OCI-LY1 (cell line): ENCODE results near the gene KCTD5.

ENCODE experiments used
- H2AFZ ChIP-seq: fragments of 200-600 bp; sonication (generic), shearing (Covaris generic); 2 replicates; pipeline ENCODE4 v1.6.0; 2014; ENCODE audit warnings: antibody characterized with exemption, mild to moderate bottlenecking, low read length
- H3F3A ChIP-seq: fragments of 200-600 bp; sonication (generic), shearing (Covaris generic); 2 replicates; pipeline ENCODE4 v1.6.0; 2014; ENCODE audit warnings: mild to moderate bottlenecking, antibody characterized with exemption, low read length, moderate library complexity; ENCODE audit not compliant: insufficient read depth
- H3K27ac ChIP-seq: fragments of 200-600 bp; sonication (generic); 2 replicates; pipeline ENCODE4 v1.5.1; 2014; ENCODE audit warnings: low read length, mixed run types, mild to moderate bottlenecking, low read depth; ENCODE audit not compliant: poor library complexity, severe bottlenecking
- H3K27me3 ChIP-seq: fragments of 200-600 bp; sonication (generic); 2 replicates; pipeline ENCODE4 v1.6.0; 2014; ENCODE audit warnings: antibody characterized with exemption, mild to moderate bottlenecking, low read length, moderate library complexity; ENCODE audit not compliant: insufficient read depth
- H3K36me3 ChIP-seq: fragments of 200-600 bp; sonication (generic); 2 replicates; pipeline ENCODE4 v1.6.1; 2014; ENCODE audit warnings: mild to moderate bottlenecking, antibody characterized with exemption, low read length, moderate library complexity, mixed read lengths; ENCODE audit not compliant: insufficient read depth
- H3K4me1 ChIP-seq: fragments of 200-600 bp; sonication (generic); 2 replicates; pipeline ENCODE4 v1.5.1; 2014; ENCODE audit warnings: mild to moderate bottlenecking, low read length, moderate library complexity; ENCODE audit not compliant: insufficient read depth, severe bottlenecking
- H3K4me2 ChIP-seq: fragments of 200-600 bp; sonication (generic), shearing (Covaris generic); 2 replicates; pipeline ENCODE4 v1.6.1; 2014; ENCODE audit warnings: low read length
- H3K4me3 ChIP-seq: fragments of 200-600 bp; sonication (generic); 2 replicates; pipeline ENCODE4 v1.5.1; 2014; ENCODE audit warnings: low read length, low read depth, mild to moderate bottlenecking, mixed read lengths; ENCODE audit not compliant: poor library complexity, severe bottlenecking
- H3K79me2 ChIP-seq: fragments of 200-600 bp; shearing (Covaris generic); 2 replicates; pipeline ENCODE4 v1.6.1; 2016; ENCODE audit warnings: mixed run types, low read length, mixed read lengths; ENCODE audit not compliant: insufficient read depth
- H3K9ac ChIP-seq: fragments of 200-600 bp; sonication (generic), shearing (Covaris generic); 2 replicates; pipeline ENCODE4 v1.6.1; 2014; ENCODE audit warnings: mild to moderate bottlenecking, low read length, mixed read lengths
- H3K9me2 ChIP-seq: fragments of 200-600 bp; sonication (generic), shearing (Covaris generic); 2 replicates; pipeline ENCODE4 v1.6.1; 2014; ENCODE audit warnings: low read depth, mild to moderate bottlenecking, low read length, mixed read lengths
- H3K9me3 ChIP-seq: fragments of 200-600 bp; shearing (Covaris generic); 2 replicates; pipeline ENCODE4 v1.6.1; 2014; ENCODE audit warnings: low read length, mixed read lengths
- H4K20me1 ChIP-seq: fragments of 200-600 bp; sonication (generic), shearing (Covaris generic); 2 replicates; pipeline ENCODE4 v1.6.0; 2016; ENCODE audit warnings: mild to moderate bottlenecking, low read length; ENCODE audit not compliant: insufficient read depth
- EZH2 ChIP-seq: fragments of 200-600 bp; sonication (generic), shearing (Covaris generic); IDR thresholded peaks from 2 replicates; pipeline ENCODE4 v1.8.0; 2017; ENCODE audit warnings: borderline replicate concordance, mixed run types, mild to moderate bottlenecking, antibody characterized with exemption, low read length, moderate library complexity, mixed read lengths
- TF ChIP-seq, protein P1 (sequence below): fragments of 200-600 bp; sonication (generic), shearing (Covaris generic); IDR thresholded peaks from 2 replicates; pipeline ENCODE4 v1.5.1; 2017; ENCODE audit warnings: mild to moderate bottlenecking, antibody characterized with exemption, low read length, moderate library complexity, mixed read lengths

KCTD5 gene

DNA sequence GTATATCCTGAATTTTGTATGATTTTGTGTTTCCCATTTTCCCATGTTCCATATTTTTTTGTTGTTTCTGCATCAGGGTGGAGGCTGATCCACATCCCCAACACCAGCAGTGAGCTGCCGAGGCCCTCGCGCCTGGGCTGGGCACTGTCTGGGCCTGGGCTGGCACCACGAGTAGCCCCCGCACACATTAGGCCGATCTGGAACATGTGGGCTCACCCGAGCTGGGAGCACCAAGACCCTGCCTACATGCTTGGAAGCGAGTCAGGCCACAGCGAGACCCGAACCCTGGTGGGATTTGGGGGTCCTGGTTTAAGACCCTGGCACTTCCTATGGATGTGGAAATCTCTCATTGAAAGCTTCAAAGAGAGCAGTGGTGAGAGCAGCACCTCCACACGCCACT, 8.5 kb downstream of the KCTD5 start:
- peaks cover 4% of the 10 kb centered on the region; the same call in 1 of the 2 replicates for H3K79me2 ChIP-seq
- H3K9me3 ChIP-seq = no peaks in the 10 kb centered on the region
- no peak overlapping the region for H3K4me2 ChIP-seq
- H3K27me3 ChIP-seq = no peaks in the 10 kb centered on the region
- H2AFZ ChIP-seq = no peak overlapping the region
- H4K20me1 ChIP-seq = peaks cover 3% of the 10 kb centered on the region; the same call in 1 of the 2 replicates
- H3K9me2 ChIP-seq = no peaks in the 10 kb centered on the region
- H3K4me1 ChIP-seq = peaks cover 27% of the 10 kb centered on the region
- 0 out of 2 replicates have a peak, but pooled peaks cover 3% of the 10 kb centered on the region for H3F3A ChIP-seq
- H3K4me3 ChIP-seq = no peak overlapping the region
- H3K9ac ChIP-seq = no peak overlapping the region
- H3K36me3 ChIP-seq = no peaks in the 10 kb centered on the region
- H3K27ac ChIP-seq = no peak overlapping the region
- TF ChIP-seq, protein P1, sequence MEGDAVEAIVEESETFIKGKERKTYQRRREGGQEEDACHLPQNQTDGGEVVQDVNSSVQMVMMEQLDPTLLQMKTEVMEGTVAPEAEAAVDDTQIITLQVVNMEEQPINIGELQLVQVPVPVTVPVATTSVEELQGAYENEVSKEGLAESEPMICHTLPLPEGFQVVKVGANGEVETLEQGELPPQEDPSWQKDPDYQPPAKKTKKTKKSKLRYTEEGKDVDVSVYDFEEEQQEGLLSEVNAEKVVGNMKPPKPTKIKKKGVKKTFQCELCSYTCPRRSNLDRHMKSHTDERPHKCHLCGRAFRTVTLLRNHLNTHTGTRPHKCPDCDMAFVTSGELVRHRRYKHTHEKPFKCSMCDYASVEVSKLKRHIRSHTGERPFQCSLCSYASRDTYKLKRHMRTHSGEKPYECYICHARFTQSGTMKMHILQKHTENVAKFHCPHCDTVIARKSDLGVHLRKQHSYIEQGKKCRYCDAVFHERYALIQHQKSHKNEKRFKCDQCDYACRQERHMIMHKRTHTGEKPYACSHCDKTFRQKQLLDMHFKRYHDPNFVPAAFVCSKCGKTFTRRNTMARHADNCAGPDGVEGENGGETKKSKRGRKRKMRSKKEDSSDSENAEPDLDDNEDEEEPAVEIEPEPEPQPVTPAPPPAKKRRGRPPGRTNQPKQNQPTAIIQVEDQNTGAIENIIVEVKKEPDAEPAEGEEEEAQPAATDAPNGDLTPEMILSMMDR = no peak
- TF ChIP-seq EZH2 = no peak

- Histone ChIP-seq H4K20me1 (peaks cover 3% of the 10 kb centered on the region; the same call in 1 of the 2 replicates), H3K4me2 (no peak overlapping the region), H3K9me2 (no peaks in the 10 kb centered on the region), H3K9ac (no peak overlapping the region), H3K79me2 (peaks cover 4% of the 10 kb centered on the region; the same call in 1 of the 2 replicates), H3K36me3 (no peaks in the 10 kb centered on the region), H3F3A (0 out of 2 replicates have a peak, but pooled peaks cover 3% of the 10 kb centered on the region), H3K4me3 (no peak overlapping the region), H3K4me1 (peaks cover 25% of the 10 kb centered on the region), H3K27me3 (no peaks in the 10 kb centered on the region), H3K9me3 (no peaks in the 10 kb centered on the region), H2AFZ (no peak overlapping the region), H3K27ac (no peak overlapping the region)
- no peak for TF ChIP-seq EZH2
- TF ChIP-seq, protein P1 = no peak
Measured at GRCh38 chr16:2691491-2692248, 9.3 kb downstream of the KCTD5 start.

DNA sequence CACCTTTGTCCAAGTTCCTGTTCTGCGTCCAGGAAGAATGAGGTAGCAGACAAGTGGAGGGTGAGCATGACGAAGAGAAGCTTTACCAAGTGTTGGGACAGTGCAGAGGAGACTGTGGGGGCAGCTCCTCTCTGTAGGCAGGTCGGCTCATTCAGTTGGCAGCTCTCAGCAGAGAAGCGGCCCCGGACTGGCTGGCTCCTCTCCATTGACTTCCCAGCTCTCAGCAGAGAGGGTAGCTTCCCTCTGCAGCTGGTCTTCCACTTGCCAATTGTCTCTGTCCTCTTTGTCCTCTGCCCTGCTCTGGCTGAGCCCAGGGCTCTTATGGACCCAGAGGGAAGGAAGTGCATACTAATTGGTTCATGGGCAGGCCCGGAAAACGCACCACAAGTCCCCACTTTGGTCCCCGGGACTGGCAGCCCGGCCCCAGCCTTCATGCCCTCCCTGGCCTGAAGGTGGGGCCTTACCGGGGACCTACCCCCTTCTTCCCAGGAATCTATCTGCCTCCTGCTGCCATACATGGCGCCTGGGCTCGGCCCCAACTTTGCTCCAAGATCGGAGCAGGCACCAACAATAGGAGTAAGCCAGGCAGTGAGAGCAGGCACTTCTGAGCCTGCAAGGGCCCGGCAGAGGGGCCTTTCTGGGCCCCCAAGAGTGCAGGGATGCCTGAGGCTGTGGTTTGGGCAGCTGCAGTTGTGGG, 10.1 kb downstream of the KCTD5 start:
- H3K79me2 ChIP-seq = peaks cover 4% of the 10 kb centered on the region; the same call in 1 of the 2 replicates
- no peak overlapping the region for H3K9ac ChIP-seq
- H4K20me1 ChIP-seq = peaks cover 3% of the 10 kb centered on the region; the same call in 1 of the 2 replicates
- H3K4me1 ChIP-seq = peaks cover 18% of the 10 kb centered on the region
- H3K27me3 ChIP-seq = no peaks in the 10 kb centered on the region
- peak overlapping the region; percentile 44 for H3K27ac ChIP-seq
- H3K4me2 ChIP-seq = no peak overlapping the region; the same call in 1 of the 2 replicates
- no peaks in the 10 kb centered on the region for H3K9me2 ChIP-seq
- H2AFZ ChIP-seq = no peak overlapping the region
- TF ChIP-seq, protein P1 = no peak
- TF ChIP-seq EZH2 = no peak
- no peaks in the 10 kb centered on the region for H3K36me3 ChIP-seq
- H3F3A ChIP-seq = no peaks in the 10 kb centered on the region
- H3K9me3 ChIP-seq = no peaks in the 10 kb centered on the region
- no peak overlapping the region for H3K4me3 ChIP-seq
